GM12801 (cell line): Measurements from ENCODE around the gene FNDC3A.

Source experiments
- CTCF ChIP-seq: IDR thresholded peaks from one replicate; pipeline ENCODE4 v1.5.1; 2011; ENCODE audit warnings: control low read depth; ENCODE audit not compliant: insufficient read length; ENCODE audit errors: extremely low read depth

FNDC3A gene

DNA sequence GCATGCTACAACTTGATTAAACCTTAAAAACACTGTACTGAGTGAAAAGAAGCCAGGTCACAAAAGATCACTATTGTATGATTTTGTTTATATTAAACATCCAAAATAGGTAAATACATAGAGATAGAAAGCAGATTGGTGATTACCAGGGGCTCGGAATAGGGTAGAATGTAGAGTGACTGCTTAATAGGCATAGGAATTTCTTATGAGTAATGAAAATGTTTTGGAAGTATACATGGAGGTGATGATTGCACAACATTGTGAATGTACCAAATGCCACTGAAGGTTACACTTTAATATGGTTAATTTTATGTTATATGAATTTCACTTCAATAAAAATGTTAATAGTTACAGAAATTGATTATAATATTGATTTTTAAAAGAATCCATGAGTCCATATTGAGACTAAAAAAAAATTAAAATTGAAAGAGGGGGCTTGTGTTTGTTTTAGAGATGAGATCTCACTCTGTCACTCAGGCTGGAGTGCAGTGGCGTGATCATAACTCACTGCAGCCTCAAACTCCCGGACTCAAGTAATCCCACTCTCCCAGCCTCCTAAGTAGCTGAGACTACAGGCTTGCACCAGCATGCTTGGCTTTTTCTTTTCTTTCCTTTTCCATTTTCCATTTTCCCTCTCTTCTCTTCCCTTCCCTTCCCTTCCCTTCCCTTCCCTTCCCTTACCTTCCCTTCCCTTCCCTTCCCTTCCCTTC lies 85.1 kb downstream of the FNDC3A start:
- no peak for TF ChIP-seq CTCF

DNA sequence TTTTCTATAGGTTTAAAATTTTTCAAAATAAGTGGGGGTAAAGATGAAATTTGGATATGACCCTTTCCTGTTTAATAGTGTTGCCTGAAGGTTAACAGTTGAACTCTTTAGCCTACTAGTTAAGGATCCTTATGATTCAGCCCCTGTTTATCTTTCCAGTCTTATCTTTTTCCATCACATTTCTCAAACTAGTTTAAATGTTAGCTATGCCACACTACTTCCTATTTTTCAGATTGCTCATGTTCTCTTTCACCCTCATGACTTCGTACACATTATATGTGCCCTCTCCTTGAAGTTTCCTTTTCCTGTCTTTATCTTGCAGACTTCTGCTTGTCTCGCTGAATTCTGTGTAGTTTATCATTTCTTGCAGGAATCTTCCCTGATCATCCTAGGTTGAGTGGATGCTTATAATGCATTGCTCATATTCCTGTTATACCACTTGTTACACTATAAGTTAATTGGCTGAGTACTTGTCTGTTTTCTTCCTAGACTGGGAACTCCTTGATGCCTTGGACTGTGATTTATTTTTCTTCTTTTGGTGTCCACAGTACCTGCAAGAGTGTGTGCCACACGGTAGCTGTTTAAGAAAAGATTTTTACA lies 86.7 kb downstream of the FNDC3A start:
- no peak for TF ChIP-seq CTCF

- no peak for TF ChIP-seq CTCF
Measured at GRCh38 chr13:49063011-49063410, 87.3 kb downstream of the FNDC3A start.

DNA sequence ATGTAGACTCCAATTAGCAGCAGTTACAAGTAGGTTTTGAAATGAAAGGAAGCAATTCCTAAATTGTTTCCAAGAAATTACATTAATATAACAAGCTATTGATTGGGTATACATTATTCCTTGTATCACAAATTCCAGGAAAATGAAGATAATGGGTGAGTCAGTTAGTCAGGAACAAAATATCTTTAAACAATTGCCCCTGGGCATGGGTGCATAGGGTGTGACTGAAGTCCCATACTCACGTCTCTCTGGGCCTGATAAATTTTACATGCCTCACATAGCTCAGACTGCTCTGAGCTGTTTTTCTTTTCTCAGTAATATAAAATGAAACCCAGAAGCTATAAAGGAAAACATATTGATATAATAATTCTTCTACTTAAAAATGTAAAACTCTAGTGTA lies 87.8 kb downstream of the FNDC3A start:
- no peak for TF ChIP-seq CTCF

GRCh38 chr13:49064476-49064875 lies 88.8 kb downstream of the FNDC3A start:
- no peak for TF ChIP-seq CTCF

GRCh38 chr13:49066856-49067255 lies 91.1 kb downstream of the FNDC3A start:
- TF ChIP-seq CTCF, result no peak

- TF ChIP-seq CTCF, result no peak
Measured at GRCh38 chr13:49071341-49071937, 95.7 kb downstream of the FNDC3A start.
